Measurements from ENCODE around the gene NBPF11.
"Not testable (repeated sequence)": the region's sequence is repeated elsewhere in the genome, so short reads cannot be mapped to it uniquely, and the experiment has no call there.

NBPF11 gene

DNA sequence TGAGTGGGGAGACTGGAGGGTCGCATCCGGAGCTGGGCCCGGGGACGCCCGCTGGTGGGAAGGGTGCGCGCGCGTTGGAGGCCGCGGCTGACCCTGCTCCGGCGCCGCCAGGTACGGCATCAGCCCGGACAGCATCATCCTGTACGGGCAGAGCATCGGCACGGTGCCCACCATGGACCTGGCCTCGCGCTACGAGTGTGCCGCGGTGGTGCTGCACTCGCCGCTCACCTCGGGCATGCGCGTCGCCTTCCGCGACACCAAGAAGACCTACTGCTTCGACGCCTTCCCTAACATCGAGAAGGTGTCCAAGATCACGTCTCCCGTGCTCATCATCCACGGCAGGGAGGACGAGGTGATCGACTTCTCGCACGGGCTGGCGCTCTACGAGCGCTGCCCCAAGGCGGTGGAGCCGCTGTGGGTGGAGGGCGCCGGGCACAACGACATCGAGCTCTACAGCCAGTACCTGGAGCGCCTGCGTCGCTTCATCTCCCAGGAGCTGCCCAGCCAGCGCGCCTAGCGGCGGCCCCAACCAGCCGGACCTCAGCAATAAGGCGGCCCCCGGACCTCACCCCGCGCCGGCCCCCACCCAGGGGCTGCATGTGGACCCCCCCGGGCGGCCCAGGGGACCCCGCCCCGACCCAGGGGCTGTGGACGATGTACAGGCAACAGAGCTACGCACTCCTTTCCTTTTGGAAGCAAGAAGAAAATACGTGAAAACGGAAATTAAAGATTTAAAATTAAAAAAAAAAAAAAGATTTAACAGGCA, 2.8 kb downstream of the NBPF11 start:
- H3K27me3 ChIP-seq (replicated peaks in 2 of 5; ENCODE audit: control insufficient read depth in 4 of 5, insufficient read depth in 5 of 5, low read length in 4 of 5); CTCF ChIA-PET; H3K36me3 ChIP-seq (ENCODE audit: control insufficient read depth in 4 of 4, insufficient read depth in 4 of 4, low read length in 3 of 4); H3K9me3 ChIP-seq (ENCODE audit: control extremely low read depth in 1 of 5, control insufficient read depth in 4 of 5, insufficient read depth in 2 of 5, low read depth in 1 of 5, low read length in 4 of 5); H3K27ac ChIP-seq (ENCODE audit: insufficient read depth in 1 of 2, low read depth in 1 of 2, low read length in 2 of 2, poor library complexity in 1 of 2, severe bottlenecking in 2 of 2); H3K4me3 ChIP-seq (ENCODE audit: control insufficient read depth in 1 of 7, extremely low read depth in 1 of 7, insufficient read depth in 4 of 7, low read depth in 2 of 7, low read length in 6 of 7); DNase-seq; POLR2A ChIA-PET; H3K4me1 ChIP-seq (ENCODE audit: control extremely low read depth in 1 of 4, control insufficient read depth in 4 of 4, insufficient read depth in 4 of 4, low read length in 3 of 4): not testable (repeated sequence)
- WGBS (ENCODE audit: insufficient coverage), result over 99% methylated on average over 26 of the region's 72 CpGs

DNA sequence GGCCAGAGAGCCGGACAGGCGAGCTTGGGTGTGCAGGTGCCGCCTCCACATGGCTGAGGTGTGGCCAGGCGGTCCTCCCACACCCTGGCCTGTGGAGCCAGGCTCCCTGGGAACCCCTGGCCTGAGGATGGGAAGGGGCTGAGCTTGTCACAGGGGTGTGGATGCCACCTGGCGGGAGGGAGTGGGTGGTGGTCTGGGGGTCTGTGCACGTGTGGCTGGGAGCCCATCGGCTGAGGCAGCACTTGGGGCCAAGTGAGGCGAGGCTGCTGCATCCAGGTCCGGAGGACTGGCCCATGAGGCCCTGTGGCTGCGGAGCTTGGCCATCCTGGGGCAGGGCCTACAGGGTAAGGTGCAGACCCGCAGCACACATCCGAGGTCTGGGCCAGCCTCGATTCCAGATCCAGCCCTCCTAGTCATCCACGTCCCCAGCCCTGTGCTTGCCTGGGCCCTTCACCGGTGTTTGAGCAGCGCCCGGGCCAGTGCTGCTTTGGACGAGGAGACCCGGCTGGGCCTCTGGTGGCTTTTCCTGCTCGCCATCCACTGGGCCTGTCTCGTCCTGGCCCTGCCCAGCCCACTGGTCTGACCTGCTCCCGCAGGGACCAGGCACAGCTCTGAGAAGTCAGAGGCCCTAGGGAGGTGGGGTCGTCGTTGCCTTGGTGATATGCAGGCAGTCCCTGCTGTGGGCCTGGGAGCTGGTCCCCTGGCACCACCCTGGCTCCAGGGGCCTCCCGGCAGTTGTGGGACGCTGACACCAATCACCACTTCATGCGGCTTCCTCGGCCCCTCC, 4.8 kb downstream of the NBPF11 start:
- H3K4me1 ChIP-seq (ENCODE audit: control extremely low read depth in 1 of 4, control insufficient read depth in 4 of 4, insufficient read depth in 4 of 4, low read length in 3 of 4); H3K36me3 ChIP-seq (ENCODE audit: control insufficient read depth in 4 of 4, insufficient read depth in 4 of 4, low read length in 3 of 4); DNase-seq; H3K4me3 ChIP-seq (ENCODE audit: control insufficient read depth in 1 of 7, extremely low read depth in 1 of 7, insufficient read depth in 4 of 7, low read depth in 2 of 7, low read length in 6 of 7); H3K9me3 ChIP-seq (ENCODE audit: control extremely low read depth in 1 of 5, control insufficient read depth in 4 of 5, insufficient read depth in 2 of 5, low read depth in 1 of 5, low read length in 4 of 5); POLR2A ChIA-PET; CTCF ChIA-PET; H3K27ac ChIP-seq (ENCODE audit: insufficient read depth in 1 of 2, low read depth in 1 of 2, low read length in 2 of 2, poor library complexity in 1 of 2, severe bottlenecking in 2 of 2); H3K27me3 ChIP-seq (replicated peaks in 2 of 5; ENCODE audit: control insufficient read depth in 4 of 5, insufficient read depth in 5 of 5, low read length in 4 of 5): not testable (repeated sequence)
- 97% methylated on average over 12 of the region's 28 CpGs for WGBS (ENCODE audit: insufficient coverage)

DNA sequence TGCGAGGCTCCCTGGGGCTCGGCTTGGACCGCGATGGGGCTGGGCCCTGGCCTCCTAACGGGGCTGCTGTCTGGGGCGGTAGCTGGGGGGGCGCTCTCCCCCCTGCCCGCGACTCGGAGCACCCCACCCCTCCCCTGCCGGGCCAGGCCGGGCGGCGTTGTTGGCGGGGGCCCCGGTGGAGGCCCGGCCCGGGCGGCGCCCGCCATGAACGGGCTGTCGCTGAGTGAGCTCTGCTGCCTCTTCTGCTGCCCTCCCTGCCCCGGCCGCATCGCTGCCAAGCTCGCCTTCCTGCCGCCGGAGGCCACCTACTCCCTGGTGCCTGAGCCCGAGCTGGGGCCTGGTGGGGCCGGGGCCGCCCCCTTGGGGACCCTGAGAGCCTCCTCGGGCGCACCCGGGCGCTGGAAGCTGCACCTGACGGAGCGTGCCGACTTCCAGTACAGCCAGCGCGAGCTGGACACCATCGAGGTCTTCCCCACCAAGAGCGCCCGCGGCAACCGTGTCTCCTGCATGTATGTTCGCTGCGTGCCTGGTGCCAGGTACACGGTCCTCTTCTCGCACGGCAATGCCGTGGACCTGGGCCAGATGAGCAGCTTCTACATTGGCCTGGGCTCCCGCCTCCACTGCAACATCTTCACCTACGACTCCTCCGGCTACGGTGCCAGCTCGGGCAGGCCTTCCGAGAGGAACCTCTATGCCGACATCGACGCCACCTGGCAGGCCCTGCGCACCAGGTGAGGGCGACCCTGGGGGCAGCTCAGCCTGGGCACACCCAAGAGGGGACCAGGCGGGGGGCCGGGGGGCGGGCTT, 5.7 kb downstream of the NBPF11 start:
- H3K27me3 ChIP-seq (replicated peaks in 2 of 5; ENCODE audit: control insufficient read depth in 4 of 5, insufficient read depth in 5 of 5, low read length in 4 of 5); DNase-seq; H3K9me3 ChIP-seq (ENCODE audit: control extremely low read depth in 1 of 5, control insufficient read depth in 4 of 5, insufficient read depth in 2 of 5, low read depth in 1 of 5, low read length in 4 of 5); H3K4me1 ChIP-seq (ENCODE audit: control extremely low read depth in 1 of 4, control insufficient read depth in 4 of 4, insufficient read depth in 4 of 4, low read length in 3 of 4); H3K36me3 ChIP-seq (ENCODE audit: control insufficient read depth in 4 of 4, insufficient read depth in 4 of 4, low read length in 3 of 4); H3K4me3 ChIP-seq (ENCODE audit: control insufficient read depth in 1 of 7, extremely low read depth in 1 of 7, insufficient read depth in 4 of 7, low read depth in 2 of 7, low read length in 6 of 7); H3K27ac ChIP-seq (ENCODE audit: insufficient read depth in 1 of 2, low read depth in 1 of 2, low read length in 2 of 2, poor library complexity in 1 of 2, severe bottlenecking in 2 of 2); POLR2A ChIA-PET; CTCF ChIA-PET: not testable (repeated sequence)
- 97% methylated on average over 22 of the region's 66 CpGs for WGBS (ENCODE audit: insufficient coverage)

- DNase-seq; H3K9me3 ChIP-seq (ENCODE audit: control extremely low read depth in 1 of 5, control insufficient read depth in 4 of 5, insufficient read depth in 2 of 5, low read depth in 1 of 5, low read length in 4 of 5); H3K36me3 ChIP-seq (ENCODE audit: control insufficient read depth in 4 of 4, insufficient read depth in 4 of 4, low read length in 3 of 4); H3K4me3 ChIP-seq (ENCODE audit: control insufficient read depth in 1 of 7, extremely low read depth in 1 of 7, insufficient read depth in 4 of 7, low read depth in 2 of 7, low read length in 6 of 7); H3K4me1 ChIP-seq (ENCODE audit: control extremely low read depth in 1 of 4, control insufficient read depth in 4 of 4, insufficient read depth in 4 of 4, low read length in 3 of 4); POLR2A ChIA-PET; H3K27ac ChIP-seq (ENCODE audit: insufficient read depth in 1 of 2, low read depth in 1 of 2, low read length in 2 of 2, poor library complexity in 1 of 2, severe bottlenecking in 2 of 2); CTCF ChIA-PET; H3K27me3 ChIP-seq (replicated peaks in 2 of 5; ENCODE audit: control insufficient read depth in 4 of 5, insufficient read depth in 5 of 5, low read length in 4 of 5): not testable (repeated sequence)
- WGBS (ENCODE audit: insufficient coverage), result no CpG with 5 or more reads among the region's 6 CpGs
Observed at GRCh38 chr1:148143223-148143622, 8.9 kb downstream of the NBPF11 start.

DNA sequence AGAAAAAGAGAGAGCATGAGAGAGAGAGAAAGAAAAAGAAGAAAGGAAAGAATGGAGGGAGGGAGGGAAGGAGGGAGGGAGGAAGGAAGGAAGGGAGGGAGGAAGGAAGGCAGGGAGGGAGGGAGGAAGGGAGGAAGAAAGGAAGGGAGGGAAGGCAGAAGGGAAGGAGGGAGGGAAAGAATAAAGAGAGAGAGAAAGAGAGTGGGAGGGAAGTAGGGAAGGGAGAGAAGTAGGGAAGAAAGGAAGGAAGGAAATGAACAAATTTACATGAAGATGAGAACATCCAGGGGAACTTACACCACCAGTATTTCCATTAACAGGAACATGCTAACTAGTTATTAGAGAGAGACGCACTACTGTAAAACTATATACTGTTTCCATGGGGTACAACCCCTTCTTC, 10.1 kb downstream of the NBPF11 start:
- H3K9me3 ChIP-seq (ENCODE audit: control extremely low read depth in 1 of 5, control insufficient read depth in 4 of 5, insufficient read depth in 2 of 5, low read depth in 1 of 5, low read length in 4 of 5); H3K36me3 ChIP-seq (ENCODE audit: control insufficient read depth in 4 of 4, insufficient read depth in 4 of 4, low read length in 3 of 4); DNase-seq; H3K27me3 ChIP-seq (replicated peaks in 2 of 5; ENCODE audit: control insufficient read depth in 4 of 5, insufficient read depth in 5 of 5, low read length in 4 of 5); H3K4me1 ChIP-seq (ENCODE audit: control extremely low read depth in 1 of 4, control insufficient read depth in 4 of 4, insufficient read depth in 4 of 4, low read length in 3 of 4); H3K4me3 ChIP-seq (ENCODE audit: control insufficient read depth in 1 of 7, extremely low read depth in 1 of 7, insufficient read depth in 4 of 7, low read depth in 2 of 7, low read length in 6 of 7); H3K27ac ChIP-seq (ENCODE audit: insufficient read depth in 1 of 2, low read depth in 1 of 2, low read length in 2 of 2, poor library complexity in 1 of 2, severe bottlenecking in 2 of 2); CTCF ChIA-PET; POLR2A ChIA-PET: not testable (repeated sequence)
- no CpG with 5 or more reads among the region's 1 CpG for WGBS (ENCODE audit: insufficient coverage)

DNA sequence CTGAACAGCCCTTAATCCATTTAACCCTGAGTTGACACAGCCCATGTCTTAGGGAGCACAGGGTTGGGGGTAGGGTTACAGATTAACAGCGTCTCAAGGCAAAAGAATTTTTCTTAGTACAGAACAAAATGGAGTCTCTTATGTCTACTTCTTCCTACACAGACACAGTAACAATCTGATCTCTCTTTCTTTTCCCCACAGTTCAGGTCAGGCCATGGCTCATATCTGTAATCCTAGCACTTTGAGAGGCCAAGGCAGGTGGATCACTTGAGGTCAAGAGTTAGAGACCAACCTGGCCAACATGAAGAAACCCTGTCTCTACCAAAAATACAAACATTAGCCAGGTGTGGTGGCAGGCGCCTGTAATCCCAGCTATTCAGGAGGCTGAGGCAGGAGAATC, 13.5 kb downstream of the NBPF11 start:
- CTCF ChIA-PET, result not testable (repeated sequence)
- no CpG with 5 or more reads among the region's 2 CpGs for WGBS (ENCODE audit: insufficient coverage)

DNA sequence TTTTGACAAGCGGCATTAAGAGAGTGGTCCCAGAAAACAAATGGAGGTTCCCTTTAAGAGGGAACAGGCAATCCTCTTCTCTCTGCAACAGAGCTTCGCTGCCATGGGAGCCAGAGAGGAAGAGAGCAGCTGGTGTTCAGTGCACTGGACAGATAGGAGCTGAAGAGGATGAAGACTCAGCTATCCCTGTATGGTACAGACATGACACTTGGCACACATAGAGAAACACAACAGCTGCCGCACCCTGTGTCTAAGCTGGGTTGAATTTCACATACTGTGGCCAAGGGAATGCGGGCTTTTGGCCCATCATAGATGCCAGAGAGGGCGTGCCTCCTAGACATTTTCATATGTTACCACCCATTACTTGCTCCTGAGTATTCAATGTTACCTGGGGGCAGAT, 29.7 kb downstream of the NBPF11 start:
- WGBS (ENCODE audit: insufficient coverage), result 100% methylated on average over 1 of the region's 5 CpGs
- DNase-seq; H3K4me3 ChIP-seq (ENCODE audit: control insufficient read depth in 1 of 7, extremely low read depth in 1 of 7, insufficient read depth in 4 of 7, low read depth in 2 of 7, low read length in 6 of 7); H3K36me3 ChIP-seq (ENCODE audit: control insufficient read depth in 4 of 4, insufficient read depth in 4 of 4, low read length in 3 of 4); H3K9me3 ChIP-seq (ENCODE audit: control extremely low read depth in 1 of 5, control insufficient read depth in 4 of 5, insufficient read depth in 2 of 5, low read depth in 1 of 5, low read length in 4 of 5); H3K27me3 ChIP-seq (replicated peaks in 2 of 5; ENCODE audit: control insufficient read depth in 4 of 5, insufficient read depth in 5 of 5, low read length in 4 of 5); H3K4me1 ChIP-seq (ENCODE audit: control extremely low read depth in 1 of 4, control insufficient read depth in 4 of 4, insufficient read depth in 4 of 4, low read length in 3 of 4); H3K27ac ChIP-seq (ENCODE audit: insufficient read depth in 1 of 2, low read depth in 1 of 2, low read length in 2 of 2, poor library complexity in 1 of 2, severe bottlenecking in 2 of 2); CTCF ChIA-PET; POLR2A ChIA-PET: not testable (repeated sequence)

More for the DNA sequence above, 13.5 kb downstream of the NBPF11 start:
- H3K4me3 ChIP-seq (ENCODE audit: control insufficient read depth in 1 of 7, extremely low read depth in 1 of 7, insufficient read depth in 4 of 7, low read depth in 2 of 7, low read length in 6 of 7); POLR2A ChIA-PET; H3K4me1 ChIP-seq (ENCODE audit: control extremely low read depth in 1 of 4, control insufficient read depth in 4 of 4, insufficient read depth in 4 of 4, low read length in 3 of 4); H3K27me3 ChIP-seq (replicated peaks in 2 of 5; ENCODE audit: control insufficient read depth in 4 of 5, insufficient read depth in 5 of 5, low read length in 4 of 5); H3K9me3 ChIP-seq (ENCODE audit: control extremely low read depth in 1 of 5, control insufficient read depth in 4 of 5, insufficient read depth in 2 of 5, low read depth in 1 of 5, low read length in 4 of 5); H3K27ac ChIP-seq (ENCODE audit: insufficient read depth in 1 of 2, low read depth in 1 of 2, low read length in 2 of 2, poor library complexity in 1 of 2, severe bottlenecking in 2 of 2); H3K36me3 ChIP-seq (ENCODE audit: control insufficient read depth in 4 of 4, insufficient read depth in 4 of 4, low read length in 3 of 4); DNase-seq: not testable (repeated sequence)

Measured in common myeloid progenitor, CD34-positive (primary cell).